Measurements from ENCODE around the gene B3GAT1.

- TF ChIP-seq CTCF (IDR thresholded peaks at IDR 0.05) (no peak), POLR2A (IDR thresholded peaks at IDR 0.05) (no peak)
These were observed 50.4 kb downstream of the B3GAT1 start for GRCh38 chr11:134361661-134362060.

All from adrenal gland (tissue), 5 donors.